CD4-positive, alpha-beta T cell treated with Interleukin-15 for 1 hour (primary cell): ENCODE data around the gene RAB40B.

ENCODE experiments used
- DNase-seq: peaks from one replicate; pipeline ENCODE4 v3.0.0-alpha.2; 2020

The RAB40B gene

DNA sequence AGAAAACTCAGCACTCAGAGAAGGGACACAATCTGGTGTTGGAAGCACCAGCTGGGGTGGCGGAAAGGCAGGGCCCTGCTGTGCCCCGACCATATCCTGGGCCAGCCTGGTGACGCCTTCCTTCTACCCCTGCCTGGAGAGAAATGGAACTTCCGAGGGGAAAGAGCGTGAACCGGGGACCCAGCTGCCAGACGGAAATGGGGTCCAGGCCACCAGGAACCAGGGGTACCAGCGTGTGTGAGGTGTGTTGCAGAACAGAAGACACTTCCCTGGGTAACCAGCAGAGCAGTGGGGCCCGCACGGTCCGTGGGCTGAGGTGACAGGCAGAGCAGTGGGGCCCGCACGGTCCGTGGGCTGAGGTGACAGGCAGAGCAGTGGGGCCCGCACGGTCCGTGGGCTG lies 6.8 kb downstream of the RAB40B start:
- DNase-seq, result no peak

DNA sequence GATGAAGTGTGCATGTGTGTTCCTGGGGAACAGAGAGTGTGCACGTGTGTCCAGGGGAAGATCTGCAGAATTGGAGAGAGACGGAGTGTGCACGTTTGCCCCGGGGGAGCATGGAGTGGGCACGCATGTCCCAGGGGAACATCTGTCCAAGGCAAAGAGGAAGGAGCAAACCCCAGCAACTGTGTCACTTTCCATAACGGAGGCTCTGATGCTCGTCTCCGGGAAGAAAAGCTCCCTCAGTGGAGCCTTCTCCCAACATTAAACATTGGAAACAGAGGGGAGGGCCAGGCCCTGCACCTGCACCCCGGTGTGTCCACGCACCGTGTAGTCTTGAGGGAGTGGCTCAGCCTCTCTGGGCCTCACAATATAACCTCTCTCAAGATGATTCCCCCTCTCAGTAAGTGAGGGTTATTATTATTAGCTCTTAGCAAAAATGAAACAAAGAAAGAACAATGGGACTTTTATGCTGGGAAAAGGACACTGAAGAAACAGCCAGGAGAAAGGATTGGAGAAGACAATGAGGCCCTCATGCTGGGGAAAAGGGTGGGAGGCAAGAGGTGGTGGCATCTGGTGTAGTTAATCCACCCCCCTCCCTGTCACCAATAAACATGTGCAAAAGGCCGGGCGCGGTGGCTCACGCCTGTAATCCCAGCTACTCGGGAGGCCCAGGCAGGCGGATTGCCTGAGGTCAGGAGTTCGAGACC lies 7.6 kb downstream of the RAB40B start:
- no peak for DNase-seq

DNA sequence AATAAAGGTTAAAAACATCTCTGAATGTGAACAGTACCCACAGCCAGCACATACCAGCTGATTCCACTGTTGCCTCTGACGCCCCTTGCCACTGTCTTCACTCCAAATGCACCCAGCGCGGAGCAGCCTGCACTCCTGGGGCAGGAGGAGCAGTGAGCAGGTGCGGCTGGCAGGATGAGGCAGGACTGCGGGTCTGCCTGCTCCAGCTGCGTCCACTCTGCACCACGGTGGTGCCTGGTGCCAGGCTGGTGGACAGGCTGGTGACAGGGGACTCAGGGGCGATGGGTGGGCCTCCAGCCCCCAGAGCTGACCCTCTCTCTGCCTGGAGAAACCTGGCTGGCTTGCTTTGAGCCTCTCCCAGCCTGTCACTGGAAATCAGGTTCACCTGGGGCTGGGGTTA lies 9.4 kb downstream of the RAB40B start:
- DNase-seq, result no peak

DNA sequence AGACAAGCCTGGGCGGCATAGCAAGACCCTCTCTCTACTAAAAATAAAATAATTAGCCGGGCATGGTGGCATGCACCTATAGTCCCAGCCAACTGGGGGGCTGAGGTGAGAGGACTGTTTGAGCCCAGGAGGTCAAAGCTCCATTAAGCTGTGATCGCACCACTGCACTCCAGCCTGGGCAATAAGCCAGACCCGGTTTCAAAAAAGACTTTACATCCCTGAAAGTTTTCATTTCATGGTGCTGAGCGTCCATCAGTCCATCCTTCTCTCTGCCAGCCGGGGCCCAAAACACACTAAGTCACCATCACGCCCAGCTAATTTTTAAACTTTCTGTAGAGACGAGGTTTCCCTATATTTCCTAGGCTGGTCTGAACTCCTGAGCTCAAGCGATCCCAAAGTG lies 10.6 kb downstream of the RAB40B start:
- no peak for DNase-seq

DNA sequence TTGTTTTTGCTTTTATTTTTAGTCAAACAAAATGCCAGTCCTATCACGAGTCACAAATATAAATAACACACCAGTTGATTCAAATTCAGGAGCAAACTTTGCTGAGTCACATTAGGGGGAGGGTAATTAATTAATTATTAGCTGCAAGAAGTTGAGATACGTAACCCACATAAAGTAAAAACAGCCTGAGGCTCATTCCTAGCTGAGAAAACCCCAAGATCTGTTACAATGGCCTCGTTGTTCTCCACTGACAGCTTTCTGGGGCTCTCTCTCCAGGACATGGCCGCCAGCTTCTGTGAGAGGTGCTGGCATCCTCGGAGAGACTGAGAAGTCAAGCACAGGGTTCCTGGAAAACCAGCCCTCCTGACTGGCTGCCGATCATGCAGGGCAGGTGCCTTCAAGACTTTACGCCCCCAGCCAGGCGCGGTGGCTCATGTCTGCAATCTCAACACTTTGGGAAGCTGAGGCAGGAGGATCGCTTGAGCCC lies 11.1 kb downstream of the RAB40B start:
- DNase-seq, result no peak

DNA sequence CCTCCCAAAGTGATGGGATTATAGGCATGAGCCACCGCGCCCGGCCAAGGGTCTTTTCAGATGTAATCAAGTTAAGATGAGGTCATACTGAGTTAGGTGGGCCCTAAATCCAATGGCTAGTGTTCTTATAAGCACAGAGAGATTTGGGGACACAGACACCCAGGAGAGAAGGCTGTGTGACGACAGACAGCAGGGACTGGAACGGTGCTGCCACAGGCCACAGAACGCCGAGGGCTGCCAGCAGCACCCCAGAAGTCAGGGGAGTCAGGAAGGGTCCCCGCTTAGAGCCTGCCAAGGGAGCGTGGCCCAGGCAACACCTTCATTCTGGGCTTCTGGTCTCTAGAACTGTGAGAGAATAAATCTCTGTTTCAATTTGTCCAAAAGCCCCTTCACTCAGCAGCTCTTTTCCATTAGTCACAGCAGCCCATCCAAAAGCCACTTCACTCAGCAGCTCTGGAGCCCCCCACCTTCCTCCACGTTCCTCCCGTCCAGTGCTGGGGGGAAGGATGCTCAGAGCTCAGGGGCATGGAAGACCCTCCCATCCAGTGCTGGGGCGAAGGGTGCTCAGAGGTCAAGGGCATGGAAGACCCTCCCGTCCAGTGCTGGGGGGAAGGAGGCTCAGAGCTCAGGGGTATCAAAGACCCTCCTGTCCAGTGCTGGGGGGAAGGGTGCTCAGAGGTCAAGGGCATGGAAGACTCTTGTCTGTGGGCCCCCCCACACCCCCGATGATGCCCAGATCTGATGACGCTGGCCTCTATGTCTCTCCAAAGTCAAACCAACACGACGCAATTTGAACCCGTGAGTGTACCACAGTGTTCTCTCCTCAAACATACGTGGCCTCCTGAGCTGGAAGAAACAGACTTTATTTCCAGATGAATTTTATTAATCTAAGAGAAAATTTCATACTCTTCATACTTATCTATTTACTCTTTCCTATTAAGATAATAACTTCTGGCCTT lies 11.9 kb downstream of the RAB40B start:
- DNase-seq, result no peak

DNA sequence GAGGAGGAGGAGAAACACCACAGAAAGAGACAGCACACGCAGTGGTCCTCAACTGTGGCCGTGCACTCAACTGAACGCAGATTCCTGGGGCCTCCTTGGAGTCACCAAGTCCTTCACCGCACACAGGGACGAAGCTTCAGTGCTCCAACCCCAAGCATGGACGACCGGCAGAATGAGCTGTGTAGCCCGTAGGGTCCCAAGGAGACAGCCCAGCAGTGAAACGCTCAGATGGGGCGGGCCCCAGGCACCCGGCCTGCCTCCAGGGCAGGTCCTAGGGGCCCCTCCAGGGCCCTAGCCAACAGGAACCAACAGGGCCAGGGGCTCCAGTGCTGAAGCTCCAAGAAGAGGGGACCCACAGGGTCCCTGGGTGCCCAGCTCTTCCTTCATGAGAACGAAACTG lies 13.2 kb downstream of the RAB40B start:
- no peak for DNase-seq

DNA sequence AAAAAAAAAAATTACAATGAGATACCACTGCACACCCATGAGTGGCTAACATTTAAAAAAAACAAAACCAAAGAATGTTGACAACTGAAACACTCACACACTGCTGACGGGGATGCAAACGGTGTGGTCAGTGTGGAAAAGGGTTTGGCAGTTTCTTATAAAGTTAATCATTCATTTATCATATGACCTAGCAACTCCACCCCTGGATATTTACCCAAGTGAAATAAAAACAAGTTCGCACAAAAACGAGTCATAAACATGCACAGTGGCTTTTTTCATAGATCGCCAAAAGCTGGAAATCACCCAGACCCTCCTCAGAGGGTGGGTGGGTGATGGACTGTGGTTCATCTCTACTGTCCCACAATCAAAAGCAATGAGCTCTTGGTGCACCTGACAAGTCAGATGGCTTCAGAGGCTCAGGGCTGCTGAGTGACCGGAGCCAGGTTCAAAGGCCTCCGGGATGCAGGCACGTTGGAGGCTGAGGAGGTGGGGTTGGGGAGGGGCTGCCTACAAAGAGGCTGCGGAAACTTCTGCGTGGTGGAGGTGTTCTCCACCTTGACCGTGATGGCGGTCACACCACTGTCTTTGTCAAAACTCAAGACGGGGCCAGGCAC lies 14.2 kb downstream of the RAB40B start:
- DNase-seq, result no peak

DNA sequence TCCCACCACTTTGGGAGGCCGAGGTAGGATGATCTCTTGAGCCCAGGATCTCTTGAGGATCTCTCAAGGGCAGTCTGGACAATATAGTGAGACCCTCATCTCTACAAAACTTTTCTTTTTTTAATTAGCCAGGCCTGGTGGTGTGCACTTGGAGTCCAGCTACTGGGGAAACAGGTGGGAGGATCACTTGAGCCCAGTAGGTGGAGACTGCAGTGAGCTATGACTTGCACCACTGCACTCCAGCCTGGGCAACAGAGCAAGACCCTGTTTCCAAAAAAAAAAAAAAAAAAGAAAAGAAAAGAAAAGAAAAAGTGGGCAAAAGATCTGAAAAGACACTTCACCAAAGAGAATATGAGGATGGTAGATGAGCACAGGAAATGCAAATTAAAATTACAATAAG lies 15.0 kb downstream of the RAB40B start:
- no peak for DNase-seq

DNA sequence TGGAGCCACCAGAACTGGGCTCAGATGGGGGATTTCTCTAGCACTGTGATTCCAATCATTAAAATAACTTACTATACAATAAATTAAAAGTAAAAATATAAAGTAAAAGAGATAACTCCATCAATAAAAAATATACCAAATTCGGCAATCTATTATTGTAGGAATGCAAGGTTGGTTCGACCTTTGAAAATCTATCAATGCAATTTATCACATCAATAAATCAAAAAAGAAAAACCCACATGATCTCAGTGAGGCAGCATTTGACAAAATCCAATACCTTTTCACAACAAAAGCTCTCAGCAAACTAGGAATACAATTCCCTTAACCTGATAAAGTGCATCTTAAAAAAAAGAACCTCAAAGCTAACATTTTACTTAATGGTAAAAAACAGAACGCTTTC lies 17.0 kb downstream of the RAB40B start:
- DNase-seq, result no peak

DNA sequence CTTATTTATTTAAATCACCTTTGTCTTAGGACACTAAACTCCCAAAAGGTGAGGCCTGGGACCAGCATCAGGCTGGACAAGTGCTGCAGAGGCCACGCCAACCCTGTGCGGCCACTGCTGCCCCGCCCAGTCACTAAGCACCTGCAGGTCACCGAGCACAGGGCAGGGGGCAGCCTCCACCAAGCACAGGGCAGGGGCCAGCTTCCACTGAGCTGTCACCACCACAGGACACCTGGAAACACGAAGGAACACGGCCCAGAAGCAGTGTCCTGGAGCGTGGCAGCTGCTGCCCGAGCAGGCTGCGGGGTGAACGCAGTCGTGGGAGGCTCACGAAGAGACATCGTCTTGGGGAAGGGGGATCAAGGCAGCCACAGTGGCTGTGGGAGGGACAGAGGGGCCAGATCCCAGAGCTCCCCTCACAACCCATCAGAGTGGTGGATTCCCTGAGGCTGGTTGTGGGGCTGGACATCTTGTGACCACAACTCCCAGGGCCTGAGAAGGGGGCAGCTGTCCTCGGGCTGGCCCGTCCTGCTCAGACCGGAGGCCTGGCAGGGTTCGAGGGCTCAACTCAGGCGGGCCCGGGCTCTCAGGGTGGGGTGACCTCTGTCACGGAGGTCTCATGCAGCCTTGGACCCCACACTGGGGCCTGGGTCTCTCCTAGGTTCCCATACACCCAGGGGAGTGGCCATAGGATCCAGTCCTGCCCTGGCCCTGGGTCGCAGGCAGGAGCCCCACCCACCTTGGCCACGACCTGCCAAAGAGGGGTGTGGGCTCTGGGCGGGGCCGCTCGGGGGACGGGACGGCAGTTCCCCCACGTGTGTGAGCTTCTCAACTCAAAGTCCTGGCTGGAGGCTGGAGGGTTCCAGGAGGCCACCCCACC lies 18.7 kb downstream of the RAB40B start:
- DNase-seq, result no peak

DNA sequence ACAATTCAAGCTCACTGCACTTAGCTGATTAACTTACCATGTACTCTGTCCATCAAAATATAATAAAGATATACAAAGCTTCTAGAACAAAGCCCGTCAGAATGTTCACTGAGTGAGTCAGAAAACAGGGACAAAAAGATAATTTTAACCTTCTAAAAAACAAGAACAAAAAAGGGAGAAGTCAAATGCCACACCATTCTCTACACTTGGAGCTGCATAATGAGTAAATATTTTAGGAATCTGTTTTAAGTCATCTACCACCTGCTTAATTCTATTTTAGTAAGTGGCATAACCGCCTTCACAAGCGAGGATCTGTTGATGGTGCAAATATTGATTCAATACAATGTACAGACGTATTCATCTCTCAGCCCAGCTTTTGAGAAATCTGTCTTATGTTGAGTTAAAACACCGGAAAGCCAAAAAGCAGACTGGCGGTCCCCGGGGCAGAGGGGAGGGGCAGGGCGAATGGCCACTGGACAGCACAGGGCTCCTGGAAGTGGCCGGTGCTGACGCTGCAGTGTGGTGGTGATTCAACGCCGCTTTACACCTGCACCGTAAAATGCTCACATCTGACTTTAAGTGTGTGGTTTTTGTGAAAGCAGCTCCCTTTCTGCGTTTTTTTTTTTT lies 20.1 kb downstream of the RAB40B start:
- no peak for DNase-seq

DNA sequence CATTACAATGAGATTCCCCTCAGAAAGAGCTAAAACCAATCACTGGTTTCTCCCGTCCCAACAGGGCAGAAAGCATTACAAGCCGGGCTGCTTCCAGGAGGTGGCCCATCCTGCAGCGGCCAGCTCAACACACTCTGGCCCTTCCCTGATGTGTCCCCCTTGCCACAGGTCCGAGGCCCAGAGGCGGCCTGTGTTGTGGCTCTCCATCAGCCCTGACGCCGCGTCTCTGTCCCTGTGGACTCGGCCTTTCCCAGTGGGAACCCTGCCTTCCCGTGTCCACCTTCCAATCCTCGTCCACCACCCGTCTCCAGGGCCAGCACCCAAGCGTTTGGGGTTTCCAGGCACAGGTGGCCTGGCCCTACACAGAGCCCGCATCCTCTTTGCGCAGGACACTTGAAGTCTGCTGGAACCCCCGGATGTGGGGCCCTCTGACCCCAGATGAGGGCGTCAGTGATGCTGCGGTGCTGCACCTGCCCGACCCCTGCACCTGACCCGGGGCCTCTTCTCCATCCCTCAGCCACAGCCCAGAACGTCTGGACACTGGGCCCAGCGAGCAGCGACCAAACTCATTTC lies 21.1 kb downstream of the RAB40B start:
- no peak for DNase-seq

DNA sequence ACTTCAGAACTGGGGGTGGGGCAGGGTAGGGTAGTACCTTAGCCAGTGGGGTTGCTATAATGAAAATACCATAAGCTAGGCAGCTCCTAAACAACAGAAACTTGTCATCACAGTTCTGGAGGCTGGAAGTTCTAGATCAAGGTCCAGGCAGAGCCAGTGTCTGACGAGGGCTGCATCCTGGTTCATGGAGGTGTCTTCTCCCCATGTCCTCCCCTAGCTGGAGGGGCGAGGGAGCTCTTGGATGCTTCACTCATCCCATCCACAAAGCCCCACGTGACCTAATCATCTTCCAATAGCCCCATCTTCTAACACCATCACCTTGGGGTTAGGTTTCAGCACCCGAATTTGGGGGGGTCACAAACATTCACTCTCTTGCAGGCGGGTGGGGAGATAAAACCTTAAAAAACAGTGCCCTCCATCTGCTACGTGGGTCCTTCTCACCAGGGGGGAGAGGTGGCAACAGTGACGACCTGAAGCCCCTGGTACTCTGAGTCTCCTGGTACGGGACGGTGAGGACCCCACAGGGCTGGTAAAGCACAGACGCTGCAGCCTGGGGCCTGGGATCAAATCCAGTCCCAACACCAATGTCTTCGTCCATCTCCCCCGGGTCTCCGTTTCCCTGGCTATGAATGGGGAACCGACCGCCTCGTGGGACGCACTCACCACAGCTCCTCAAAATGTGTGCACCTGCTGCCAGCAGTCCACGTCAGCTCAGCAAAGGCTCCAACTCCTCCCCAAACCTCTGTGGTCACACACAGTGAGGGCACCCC lies 22.8 kb downstream of the RAB40B start:
- no peak for DNase-seq

DNA sequence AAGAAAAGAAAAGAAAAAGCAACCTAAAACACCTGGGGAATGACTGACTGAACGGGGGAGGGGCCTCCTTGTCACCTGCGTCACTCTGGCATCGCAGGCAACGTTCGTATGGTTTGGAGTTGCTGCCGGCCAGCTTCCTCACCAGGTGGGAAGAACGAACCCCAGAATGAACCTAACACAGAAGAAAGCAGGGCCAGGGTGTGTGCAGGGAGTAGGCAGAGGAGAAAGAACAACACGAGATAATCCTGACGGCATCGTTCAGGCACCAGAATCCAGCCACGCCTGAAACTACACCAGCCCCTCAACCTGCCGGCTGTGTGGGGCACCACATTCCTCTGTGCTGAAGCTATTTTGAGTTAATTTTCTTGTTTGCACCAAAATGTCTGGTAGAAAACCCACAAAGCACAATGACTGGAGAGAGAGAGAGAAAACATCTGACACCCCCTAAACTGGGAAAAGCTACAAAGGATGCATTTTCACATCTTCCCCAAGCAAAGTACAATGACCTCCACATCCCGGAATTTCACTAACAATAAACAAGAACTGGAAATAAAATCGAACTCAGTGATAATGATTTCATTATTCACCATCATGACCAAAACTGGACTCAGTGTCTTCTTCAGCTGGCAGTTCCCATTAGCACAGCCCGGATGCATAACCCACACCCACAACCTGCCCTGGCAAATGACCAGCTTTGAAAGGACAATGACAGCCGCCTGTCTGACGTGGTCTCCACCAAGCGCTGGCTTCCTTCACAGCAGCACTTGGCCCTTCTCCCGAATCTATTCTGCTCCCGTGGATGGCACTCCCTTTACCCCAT lies 23.6 kb downstream of the RAB40B start:
- DNase-seq, result no peak

DNA sequence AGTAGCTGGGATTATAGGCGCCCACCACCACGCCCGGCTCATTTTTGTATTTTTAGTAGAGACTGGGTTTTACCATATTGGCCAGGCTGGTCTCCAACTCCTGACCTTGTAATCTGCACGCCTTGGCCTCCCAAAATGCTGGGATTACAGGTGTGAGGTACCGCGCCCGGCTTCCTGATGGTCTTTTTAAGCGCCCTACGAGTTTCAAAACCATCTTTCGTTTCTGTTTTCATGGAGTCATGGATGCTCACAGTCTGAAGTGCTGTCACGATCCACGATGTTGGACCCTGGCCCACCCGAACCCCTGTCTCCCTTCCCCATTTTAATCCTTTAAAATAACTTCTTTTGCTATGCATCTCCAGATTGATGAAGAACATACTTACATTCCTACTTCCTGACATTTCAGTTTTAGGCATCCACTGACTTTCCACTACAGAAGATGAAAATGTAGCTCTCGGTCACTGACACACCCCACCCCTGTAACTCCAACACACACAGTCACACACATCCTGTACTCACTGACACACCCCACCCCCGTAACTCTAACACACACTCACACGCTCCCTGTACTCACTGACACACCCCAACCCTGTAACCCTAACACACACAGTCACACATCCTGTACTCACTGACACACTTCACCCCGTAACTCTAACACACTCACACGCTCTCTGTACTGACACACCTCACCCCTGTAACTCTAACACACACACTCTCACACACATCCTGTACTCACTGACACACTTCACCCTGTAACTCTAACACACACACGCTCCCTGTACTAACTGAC lies 27.6 kb downstream of the RAB40B start:
- no peak for DNase-seq

DNA sequence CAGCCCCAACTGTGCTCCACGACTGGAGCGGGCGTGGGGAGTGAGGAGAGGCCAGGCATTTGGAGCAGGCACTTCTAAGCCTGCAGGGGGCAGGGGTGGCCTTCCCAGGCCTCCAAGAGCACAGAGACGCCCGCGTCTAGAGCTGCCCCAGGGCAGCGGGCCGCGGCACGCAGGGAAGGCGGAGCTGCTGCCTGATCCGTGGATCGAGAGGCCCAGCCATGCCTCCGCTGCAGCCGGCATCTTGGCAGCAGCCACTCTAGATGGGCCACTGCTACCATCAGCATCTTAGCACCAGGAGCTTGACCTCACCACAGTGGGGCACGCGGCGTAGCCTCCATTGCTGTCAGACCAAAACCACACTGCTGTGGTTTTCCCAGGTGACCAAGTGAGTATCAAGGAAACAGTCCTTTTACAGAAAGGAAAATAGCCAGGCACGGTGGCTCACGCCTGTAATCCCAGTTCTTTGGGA lies 29.8 kb downstream of the RAB40B start:
- peak; percentile 51 for DNase-seq

DNA sequence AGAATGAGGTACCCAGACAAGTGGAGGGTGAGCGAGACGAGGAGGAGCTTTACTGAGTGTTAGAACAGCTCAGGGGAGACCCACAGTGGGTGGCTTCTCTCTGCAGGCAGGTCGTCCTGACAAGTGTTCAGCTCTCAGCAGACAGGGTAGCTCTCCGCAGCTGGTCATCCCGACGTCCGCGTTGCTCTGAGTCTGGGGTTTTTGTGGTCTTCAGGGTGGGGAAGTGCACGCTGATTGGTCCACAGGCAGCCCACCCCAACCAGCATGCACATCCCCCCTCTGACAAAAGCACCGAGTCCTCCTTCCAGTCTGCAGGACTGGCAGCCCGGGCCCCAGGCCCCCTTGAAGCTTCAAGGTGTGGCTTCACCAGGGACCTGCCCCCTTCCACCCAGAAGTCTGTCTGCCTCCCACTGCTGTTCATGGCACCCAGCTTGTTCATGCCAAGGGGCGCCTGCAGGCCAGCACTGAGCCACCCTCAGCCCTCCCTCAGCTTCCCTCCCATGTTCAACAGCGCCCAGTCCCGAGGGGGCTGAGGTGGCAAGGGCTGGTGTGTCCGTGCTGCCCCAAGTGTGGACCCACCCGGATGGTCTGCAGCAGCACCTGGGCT lies 30.4 kb downstream of the RAB40B start:
- no peak for DNase-seq

DNA sequence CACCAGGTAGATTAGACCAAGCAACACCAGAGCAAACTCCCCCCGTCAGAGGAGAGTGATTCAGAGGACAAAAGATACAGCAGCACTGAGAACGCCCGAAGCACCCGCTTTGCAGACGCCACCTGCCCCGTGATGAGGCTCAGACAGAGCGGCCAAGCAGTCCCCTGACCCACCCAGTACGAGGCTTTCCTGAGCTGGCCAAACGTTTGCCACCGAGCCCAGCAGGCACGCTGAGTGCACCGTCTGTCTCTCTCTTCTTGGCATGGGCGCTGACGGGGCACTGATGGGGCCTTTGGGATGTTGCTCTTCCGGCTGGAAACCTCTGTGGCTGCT lies 30.9 kb downstream of the RAB40B start:
- DNase-seq, result no peak
